ENCODE data around the gene CCM2.
A peak's percentile ranks its signal among the peaks of the same experiment; 100 is the strongest.

The CCM2 gene

DNA sequence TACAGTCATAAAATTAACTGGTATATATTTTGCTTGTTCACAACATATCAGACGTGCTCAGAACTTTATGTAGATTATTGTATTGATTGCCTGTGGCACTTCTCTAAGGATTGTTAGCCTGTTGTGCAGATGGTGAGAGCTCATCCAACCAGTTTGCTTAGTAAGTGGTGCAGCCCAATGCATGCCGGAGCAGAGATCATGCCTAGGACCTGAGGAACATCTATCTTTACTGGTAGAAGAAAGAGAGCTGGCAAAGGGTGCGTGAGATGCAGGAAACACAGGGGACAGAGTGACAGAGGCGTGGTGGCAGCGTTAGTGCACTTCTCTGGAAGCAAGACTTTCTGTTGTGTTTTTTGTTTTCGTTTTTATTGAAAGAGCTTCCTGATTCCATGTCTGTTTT lies 35.9 kb downstream of the CCM2 start:
- no peak for DNase-seq

DNA sequence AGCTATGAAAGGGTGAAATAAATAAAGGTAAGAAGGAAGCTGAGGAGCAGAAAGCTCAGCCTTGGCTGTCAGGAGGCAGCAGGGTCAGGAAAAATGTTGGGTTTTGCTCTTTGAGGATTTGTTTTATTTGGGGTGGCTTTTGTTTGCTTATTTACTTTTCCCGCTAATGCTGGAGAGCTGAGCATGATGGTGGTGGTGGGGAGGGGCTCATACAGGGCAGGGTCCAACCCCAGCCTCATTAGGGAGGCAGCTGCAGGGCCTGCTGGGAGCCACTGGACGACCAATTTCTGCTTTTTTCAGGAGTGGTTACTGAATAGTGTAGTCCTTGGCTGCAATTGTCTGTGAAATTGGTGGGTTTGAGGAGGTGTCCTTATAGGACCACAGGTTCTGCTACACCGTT lies 36.3 kb downstream of the CCM2 start:
- no peak for DNase-seq

DNA sequence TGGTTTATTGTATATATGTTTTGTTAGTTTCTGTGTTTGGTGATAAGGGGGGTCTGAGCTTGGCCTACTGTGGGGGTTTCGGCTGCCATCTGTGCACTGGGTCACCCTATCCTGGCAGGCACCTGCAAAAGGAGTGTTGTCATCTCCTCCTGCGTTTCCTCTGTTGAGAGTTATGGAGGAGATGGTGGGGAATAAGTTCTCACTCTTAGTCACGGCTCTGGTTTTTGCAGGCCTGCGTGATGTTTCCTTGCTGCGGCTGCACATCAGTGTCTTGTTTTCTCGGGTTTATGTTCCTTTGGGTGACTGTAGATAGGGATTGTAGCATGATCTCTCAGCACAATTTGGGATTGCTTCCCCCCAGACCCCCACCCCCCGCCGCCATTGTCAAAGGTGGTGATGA lies 36.8 kb downstream of the CCM2 start:
- no peak for DNase-seq

DNA sequence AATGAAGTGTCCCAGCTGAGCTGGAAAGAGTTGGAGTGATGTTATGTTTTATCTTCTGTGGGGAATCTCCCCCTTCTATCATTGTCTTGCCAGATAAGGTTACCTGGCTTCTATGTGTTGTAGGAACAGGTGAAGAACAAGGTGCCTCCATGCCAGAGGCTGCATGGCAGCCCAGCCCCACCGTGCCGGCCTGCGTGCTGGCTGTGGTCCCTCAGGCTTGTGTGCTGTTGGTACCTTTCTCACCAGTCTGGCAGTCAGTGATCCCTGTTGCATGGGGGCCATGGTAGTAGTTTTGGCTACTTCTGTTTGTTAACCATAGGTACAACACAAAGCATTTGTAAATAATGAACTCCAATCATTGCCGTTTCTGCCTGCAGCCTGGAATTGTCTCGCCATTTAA lies 37.9 kb downstream of the CCM2 start:
- no peak for DNase-seq

DNA sequence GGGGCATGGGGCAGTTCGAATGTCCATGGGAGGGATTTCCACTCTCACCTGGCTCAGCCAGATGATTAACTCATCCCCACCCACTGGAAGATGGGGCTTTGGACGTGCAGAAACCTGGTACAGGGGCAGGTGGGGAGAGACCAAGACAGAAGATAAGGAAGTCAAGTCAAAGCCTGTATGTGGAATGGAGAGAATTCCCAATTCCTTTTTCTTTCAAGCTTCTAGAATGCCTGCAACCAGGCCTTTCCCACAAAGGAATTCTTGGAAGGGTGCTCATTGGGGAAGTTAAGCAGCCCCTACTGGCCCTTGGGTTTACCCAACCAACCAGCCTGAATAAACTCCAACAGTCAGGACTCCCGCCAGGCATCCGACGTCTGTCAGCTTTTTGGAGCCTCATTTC lies 39.1 kb downstream of the CCM2 start:
- DNase-seq: peak; percentile 25

DNA sequence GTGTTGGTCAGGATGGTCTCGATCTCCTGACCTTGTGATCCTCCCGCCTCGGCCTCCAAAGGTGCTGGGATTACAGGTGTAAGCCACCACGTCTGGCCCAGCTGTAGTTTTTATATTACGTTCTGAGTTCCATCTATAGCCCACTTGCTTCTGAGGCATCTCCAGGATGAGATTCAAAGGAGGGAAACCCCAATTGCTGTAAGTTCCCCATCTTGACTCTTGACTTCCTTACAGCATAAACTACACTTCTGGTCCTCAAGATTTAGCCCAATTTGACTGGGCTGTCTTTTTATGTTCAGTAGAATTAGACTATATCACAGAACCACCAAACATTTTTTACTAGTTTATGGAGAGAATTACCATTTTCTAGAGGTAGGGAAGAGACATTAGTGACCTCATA lies 44.3 kb downstream of the CCM2 start:
- DNase-seq: no peak

DNA sequence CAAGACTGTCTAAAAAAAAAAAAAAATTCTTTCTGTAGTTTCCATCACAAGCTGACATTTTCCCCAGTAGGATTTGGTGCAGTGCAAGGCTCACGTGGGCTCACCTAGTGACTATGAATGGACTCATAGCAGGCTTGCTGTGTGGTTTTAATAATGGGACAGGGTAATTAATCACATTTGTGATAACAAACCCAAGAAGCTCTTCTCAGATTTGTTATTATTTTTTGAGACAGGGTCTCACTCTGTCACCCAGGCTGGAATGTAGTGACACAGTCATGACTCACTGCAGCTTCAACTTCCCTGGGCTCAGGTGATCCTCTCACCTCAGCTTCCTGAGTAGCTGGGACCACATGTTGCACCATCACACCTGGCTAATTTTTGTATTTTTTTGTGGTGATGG lies 48.7 kb downstream of the CCM2 start:
- peak; percentile 32 for DNase-seq

DNA sequence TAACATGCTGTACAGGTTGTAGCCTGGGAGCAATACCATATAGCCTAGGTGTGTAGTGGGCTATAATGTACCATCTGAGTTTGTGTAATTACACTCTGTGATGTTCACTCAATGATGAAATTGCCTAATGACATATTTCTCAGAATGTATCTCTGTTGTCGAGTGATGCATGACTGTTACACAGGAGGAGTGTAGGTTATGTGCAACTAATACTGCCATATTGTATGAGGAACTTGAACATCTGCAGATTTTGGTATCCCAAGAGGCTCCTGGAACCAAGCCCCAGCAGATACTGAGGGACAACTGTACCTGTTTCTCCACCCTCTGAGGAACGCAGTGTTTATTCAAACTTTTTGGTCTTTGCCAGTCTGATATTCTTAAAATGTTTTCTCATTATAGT lies 50.2 kb downstream of the CCM2 start:
- no peak for DNase-seq

DNA sequence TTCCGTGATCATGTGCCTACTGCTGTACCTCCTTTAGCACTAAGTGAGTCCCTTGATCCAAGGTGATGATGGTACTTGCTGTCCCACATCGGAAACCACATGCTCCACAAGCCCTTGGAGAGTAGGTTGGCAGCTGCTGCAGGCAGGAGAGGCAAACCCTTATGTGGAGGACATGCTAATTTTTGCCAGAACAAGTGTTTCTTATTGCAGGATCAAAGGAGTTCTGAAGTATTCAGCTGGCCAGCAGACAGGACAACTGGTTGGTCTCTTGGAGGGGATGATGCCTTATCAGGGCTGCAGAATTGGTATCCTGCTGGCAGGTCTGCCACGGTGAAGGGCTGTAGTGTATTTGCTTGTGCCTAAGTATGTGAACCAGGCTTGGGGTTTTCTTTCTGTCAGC lies 52.0 kb downstream of the CCM2 start:
- DNase-seq: no peak

DNA sequence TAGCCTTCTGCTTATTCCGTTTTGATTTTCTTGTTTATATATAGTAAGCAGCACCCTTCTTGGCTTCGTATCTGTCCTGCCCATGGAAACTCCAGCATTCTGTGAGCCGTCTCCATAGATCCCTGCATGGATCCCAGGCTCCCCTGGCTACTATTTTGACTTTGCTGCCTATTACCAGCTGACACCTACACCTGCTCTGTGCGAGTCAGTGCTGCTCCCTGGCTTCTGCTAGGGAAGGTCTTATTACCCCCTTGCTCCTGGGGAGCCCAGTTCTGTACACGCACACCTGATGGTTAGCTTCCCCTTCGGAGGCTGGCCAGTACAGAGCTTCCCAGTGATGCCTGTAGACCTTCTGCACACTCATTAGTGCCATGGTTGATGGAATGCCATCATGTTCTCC lies 53.4 kb downstream of the CCM2 start:
- DNase-seq: no peak

DNA sequence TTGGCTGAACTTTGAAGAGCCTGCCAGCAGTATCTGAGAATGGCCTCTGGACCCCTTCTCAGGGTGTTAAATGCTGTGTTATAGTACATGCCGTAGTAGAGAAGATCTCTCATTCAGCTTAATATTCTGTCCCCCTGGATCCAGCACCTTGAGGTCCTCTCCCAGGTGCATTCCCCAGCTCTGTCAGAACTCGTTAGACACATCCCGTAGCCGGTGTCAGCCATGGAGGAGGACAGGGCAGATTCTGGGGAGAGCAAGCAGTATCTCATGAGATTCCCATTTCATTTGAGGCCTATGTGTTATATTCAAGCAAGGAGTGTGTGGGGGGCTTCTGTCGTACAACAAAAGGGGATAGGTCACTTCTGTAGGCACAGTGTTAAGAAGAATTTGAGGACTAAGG lies 53.9 kb downstream of the CCM2 start:
- DNase-seq: no peak

DNA sequence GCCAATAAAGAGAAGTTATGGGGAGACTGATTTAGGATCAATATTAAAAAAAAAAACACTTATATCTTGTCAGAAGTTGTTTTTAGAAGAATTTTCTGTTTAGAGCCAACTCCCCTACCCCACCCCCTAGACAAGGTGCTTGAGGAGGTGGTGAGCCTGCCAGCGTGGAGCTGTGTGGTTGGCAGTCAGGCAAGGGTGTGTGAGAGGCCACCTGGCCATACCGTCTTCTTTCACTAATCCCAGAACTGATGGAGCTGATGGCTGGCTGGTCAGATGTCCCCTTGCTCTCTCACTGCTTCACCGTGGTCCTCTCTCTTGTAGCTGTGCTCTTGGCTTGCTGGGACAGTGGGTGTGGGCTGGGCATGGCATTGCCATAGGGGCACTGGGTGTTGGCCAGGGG lies 54.4 kb downstream of the CCM2 start:
- no peak for DNase-seq

DNA sequence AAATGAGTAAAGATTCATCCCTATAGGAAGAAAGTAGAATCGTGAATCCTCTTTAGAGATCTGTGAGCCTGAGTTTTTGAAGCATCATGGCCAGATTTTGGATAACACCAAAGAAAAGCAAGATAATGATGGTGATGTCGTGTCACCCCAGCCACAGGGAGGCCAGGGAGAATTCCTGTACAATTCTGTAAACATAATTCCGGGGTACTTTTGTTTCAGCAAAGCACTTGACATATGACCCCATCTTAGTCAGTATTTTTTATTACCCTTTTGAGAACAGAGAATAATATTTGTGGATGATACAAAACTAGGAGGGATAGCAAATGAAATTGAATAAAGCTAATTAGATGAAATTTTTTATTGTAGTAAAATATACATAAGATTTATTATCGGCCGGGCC lies 55.0 kb downstream of the CCM2 start:
- no peak for DNase-seq

DNA sequence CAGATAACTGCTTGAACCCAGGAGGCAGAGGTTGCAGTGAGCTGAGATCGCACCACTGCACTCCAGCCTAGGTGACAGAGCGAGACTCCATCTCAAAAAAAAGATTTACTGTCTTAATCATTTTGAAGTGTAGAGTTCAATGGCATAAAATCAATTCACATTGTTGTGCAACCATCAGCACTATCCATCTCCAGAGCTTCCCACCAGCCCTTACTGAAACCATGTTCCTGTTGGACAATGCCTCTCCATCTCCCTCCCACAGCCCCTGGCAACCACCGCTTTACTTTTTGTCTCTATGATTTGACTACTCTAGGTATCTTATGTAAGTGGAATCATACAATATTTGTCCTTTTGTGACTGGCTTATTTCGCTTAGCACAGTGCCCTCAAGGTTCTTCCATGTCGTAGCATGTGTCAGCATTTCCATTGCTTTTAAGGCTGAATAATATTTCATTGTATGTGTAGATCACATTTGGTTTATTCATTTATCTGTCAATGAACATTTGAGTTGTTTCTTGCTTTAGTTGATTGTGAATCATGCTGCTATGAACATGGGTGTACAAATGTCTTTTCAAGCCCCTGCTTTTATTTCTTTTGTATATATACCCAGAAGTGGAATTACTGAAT lies 55.7 kb downstream of the CCM2 start:
- DNase-seq: no peak

DNA sequence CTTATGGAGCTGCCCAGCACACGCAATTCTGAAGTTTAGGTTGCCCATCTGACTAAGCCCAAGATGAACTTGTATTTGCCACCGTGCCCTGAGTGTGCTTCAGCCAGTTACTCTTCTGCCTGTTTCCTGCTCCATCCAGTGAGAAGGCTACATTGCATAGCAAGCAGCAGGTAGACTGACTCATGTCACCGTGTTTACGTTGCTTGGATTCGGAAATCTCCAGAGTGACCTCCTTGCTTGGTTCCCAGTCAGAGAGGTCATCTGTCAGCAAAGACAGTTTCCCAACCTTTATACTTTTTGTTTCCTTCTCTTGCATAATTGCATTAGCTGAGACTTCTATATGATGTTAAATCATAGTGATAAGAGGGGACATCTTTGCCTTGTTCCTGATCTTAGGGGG lies 57.9 kb downstream of the CCM2 start:
- DNase-seq: no peak

DNA sequence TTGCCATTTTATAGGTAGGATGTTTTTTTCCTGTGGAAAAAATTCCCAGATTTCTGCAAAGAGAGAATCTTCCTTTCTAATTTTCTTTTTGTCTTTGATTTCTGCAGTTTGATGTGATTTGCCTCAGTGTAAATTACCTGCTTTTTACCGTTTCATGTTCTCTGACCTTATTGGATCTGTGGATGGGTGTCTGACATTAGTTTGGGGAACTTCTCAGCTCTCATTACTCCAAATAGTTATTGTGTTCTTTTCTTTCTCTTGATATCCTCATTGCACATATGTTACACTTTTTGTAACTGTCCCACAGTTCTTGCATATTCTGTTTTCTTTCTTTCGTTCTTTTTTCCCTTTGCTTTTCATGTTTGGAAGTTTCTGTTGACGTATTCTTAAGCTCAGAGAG lies 60.3 kb downstream of the CCM2 start:
- no peak for DNase-seq

DNA sequence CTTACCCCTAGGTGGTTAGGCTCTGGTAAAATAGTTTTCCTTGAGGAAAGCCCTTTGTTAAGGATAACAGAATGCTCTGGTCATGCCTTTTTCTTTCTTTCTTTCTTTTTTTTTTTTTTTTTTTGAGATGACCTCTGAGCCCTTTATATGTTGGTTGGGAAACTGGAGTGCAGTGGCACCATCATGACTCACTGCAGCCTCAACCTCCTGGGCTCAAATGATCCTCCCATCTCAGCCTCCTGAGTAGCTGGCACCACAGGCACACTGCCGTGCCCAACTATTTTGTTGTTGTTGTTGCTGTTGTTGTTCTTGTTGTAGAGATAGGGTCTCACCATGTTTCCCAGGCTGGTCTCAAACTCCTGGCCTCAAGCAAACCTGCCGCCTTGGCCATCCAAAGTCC lies 61.4 kb downstream of the CCM2 start:
- DNase-seq: no peak

DNA sequence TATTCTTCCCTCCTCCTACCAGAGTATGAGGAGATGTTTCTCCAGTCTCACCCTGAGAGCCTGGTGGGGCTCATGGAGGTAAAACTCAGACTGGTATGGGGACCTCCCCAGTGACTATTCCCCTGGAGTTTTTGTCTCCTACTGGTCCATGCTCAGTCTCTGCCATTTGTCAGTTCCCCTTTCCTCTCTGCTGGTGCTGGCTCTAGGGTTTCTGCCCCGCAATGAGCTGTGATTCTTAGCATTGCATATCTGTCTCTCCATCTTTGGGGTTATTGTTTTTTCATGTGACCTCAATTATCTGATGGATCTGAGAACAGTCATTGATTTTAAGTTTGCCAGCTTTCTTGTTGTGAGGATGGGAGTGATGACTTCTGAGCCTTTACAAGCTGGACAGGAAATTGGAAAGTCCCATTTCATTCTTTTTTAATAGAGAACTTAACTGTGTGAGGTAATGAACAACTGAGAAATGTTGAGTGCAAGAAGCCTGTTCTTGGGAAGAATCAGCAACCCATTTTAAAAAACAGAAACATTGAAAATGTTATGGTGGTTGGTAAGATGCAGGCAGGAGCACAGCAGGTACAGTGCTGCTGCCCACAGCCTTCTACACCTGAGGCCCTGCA lies 61.9 kb downstream of the CCM2 start:
- DNase-seq: no peak

DNA sequence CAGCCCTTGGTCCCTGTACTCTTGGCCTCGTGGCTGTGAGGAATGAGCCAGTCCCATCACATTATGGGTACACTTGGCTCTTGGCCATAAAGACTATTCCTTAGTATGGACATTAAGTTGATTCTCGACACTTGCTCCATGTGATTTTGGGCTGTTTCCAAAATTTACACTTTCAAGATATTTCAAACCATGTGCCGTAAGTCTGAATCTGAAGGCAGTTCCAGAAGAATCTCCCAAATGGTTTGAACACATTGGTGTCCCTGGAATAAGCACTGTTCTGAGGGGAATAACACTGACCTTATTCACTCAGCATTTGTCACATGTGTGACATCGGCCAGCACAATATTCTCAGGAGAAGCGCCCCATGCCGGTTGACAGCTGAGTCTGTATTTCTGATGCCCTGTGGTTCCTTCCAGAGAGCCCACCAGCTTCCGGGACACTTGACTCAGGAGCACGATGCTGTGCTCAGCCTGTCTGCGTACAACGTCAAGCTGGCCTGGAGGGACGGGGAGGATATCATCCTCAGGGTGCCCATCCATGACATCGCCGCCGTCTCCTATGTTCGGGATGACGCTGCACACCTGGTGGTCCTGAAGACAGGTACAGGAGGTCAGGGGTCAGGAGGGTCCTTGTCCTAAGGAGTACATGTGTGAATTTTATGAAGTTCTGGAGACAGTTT lies 64.2 kb downstream of the CCM2 start:
- no peak for DNase-seq

DNA sequence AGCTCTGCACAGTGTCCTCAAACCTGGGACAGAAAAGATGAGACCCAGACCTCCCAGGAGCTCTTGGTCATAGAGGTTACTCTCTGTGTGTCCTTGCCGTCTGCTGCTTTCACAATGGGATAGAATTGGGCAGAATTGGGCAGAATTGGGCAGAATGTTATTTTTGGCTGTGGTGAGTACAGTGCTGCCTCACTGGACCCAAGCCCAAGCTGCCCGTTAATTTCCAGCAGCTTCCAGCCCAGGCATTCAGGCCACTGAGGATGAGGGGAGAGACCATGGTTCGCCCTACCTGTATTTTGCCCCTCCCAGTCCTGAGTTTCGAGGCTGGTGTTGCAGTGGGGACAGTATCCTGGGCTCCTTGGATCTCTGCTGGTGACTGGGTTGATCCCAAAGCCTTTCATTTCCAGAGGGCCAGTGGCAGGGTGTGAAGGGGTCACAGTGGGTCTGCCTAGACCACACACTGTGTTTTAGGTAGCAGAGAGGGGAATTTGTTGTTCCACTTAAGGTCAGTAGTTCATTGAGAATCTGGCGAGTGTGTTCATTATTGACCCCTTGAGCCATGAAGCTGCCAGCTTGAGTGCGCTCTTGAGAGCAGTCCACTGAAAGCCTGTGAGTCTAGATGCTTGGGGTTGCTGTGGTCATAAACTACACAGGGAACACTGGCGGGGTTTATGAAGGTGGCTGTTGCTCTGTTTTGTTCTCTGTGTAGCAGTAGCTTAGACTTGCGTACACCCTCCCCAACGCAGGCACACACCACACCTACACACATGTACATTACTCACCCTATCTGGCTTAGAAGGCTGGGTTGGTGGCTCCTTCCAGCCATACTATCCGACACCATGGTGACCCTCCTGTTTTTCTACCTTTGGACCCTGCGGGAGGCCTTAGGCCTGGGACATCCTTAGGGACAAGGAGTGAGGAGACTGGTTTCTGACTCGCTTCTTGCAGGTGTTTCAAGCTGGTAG lies 65.3 kb downstream of the CCM2 start:
- DNase-seq: no peak

DNA sequence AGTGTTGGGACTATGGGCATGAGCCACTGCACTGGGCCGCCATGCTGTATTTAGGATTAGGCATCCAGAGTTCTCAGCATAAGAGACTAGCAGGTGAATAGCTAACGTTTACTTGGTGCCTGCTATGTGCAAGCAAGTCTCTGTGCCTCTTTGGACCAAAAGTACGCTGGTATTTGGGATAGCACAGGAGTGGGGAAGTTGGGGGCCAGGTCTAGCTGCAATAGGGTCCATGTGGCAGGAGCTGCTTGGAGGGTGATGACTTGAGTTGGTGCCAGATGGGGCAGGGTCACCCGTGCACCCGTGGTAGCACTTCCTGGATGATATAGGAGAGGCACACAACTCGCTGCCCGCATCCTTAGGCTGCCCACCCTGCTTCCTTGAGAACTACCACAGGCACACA lies 66.4 kb downstream of the CCM2 start:
- peak; percentile 30 for DNase-seq

DNA sequence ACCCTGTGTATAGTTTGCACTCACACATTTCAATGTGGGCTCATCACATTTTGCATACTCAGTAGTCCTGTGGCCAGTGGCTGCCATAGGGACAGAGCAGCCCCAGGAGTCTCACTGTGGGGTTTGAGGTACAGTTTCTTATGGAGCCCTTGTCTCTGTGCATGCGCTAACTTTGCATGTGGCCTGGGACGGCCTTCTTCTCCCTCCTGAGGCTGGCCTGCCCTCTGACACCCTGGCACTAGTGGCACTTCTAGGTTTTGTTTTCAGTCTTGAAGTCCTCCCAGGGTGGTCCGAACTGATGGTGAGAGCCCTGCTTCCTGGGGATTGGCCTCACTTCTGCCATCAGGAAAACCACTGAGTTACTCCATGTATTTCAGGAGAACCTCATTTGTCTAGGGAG lies 67.6 kb downstream of the CCM2 start:
- no peak for DNase-seq

DNA sequence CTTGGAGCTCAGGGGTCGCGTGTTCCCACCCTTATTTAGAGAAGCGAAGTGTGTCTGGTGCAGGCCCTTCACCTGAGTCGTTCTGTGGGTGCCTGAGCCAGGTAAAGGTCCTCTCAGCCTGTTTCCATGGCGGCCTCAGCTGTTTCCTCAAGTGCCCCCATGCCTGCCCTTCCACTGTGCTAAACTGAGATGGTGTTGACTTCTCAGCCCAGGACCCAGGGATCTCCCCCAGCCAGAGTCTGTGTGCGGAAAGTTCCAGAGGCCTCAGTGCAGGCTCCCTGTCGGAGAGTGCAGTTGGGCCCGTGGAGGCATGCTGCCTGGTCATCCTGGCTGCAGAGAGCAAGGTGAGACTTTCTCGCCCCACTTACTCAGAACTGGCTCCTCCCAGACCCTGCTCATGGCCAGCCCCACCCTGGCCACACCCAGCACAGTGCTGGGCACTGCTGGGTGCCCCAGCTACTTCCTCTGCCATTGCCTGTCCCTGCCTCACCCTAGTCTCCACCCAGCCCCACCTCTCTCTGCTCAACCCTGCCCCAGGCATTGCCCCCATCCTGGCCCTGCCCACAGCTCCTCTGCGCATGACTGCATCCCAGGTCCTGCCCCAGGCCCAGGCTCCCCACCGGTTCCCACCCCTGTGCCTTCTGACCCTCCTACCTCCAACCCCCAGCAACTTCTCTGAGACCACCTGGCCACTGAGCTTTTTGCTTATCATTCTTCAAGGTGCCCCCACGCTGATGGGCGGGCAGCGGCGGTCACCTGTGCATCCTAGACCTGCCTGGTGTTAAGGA lies 68.4 kb downstream of the CCM2 start:
- DNase-seq: no peak

Measured in activated CD8-positive, alpha-beta memory T cell treated with anti-CD3 and anti-CD28 coated beads, Interleukin-2, amount 50 U/mL, for 48 hours (primary cell).